Kidney (tissue), 14 donors: ENCODE measurements around the gene PIGU. TPM values are rescaled to one million over a fixed set of nuclear protein-coding genes. Genes with fewer than 3 reads are reported as not detected.

Source experiments
- DNase-seq, 5 donors: peaks; one replicate each; pipeline ENCODE4 v3.0.0-alpha.2; 2013 to 2020
- FAIRE-seq: peaks from 2 replicates; lab custom pipeline; 2012; peaks lifted over from hg19 to GRCh38; lab: Jason Lieb, UNC
- H3K27ac ChIP-seq, 2 donors: one replicate each; pipeline ENCODE4 v1.7.0; 2013; ENCODE audit warnings: low read depth in 2 of 2, low read length in 2 of 2, inconsistent platforms in 1 of 2
- H3K27me3 ChIP-seq: one replicate; pipeline ENCODE4 v1.7.1; 2013; ENCODE audit warnings: low read length, inconsistent platforms; ENCODE audit not compliant: control insufficient read depth, insufficient read depth
- H3K36me3 ChIP-seq, 3 donors: one replicate each; pipeline versions ENCODE4 v1.7.0 to v1.7.1; 2013; ENCODE audit warnings: low read length in 3 of 3, control low read depth in 1 of 3, inconsistent platforms in 1 of 3; ENCODE audit not compliant: insufficient read depth in 3 of 3, control insufficient read depth in 2 of 3
- H3K4me1 ChIP-seq, 3 donors: one replicate each; pipeline versions ENCODE4 v1.7.0 to v1.7.1; 2013; ENCODE audit warnings: low read length in 3 of 3, inconsistent platforms in 1 of 3, low read depth in 1 of 3; ENCODE audit not compliant: control insufficient read depth in 2 of 3, insufficient read depth in 2 of 3
- H3K4me3 ChIP-seq, 3 donors: one replicate each; pipeline versions ENCODE4 v1.7.0 to v1.8.1; 2013; ENCODE audit warnings: low read length in 3 of 3, control low read depth in 1 of 3, inconsistent platforms in 1 of 3
- H3K9ac ChIP-seq, 3 donors: one replicate each; pipeline versions ENCODE4 v1.7.0 to v1.7.1; 2013; ENCODE audit warnings: low read length in 3 of 3, control low read depth in 1 of 3, inconsistent platforms in 1 of 3
- H3K9me3 ChIP-seq, 3 donors: one replicate each; pipeline versions ENCODE4 v1.7.0 to v1.7.1; 2013; ENCODE audit warnings: low read length in 3 of 3, control low read depth in 1 of 3, inconsistent platforms in 1 of 3; ENCODE audit not compliant: control insufficient read depth in 2 of 3, insufficient read depth in 1 of 3
- CTCF ChIP-seq: IDR thresholded peaks from 3 replicates; pipeline ENCODE4 v1.5.1; 2012; ENCODE audit warnings: mild to moderate bottlenecking, moderate library complexity, borderline replicate concordance; ENCODE audit not compliant: insufficient read depth; ENCODE audit errors: extremely low read depth
- intact Hi-C: fragments of 100-400 bp; cut with DNase I; formaldehyde crosslinking; loops from one replicate; pipeline ENCODE4 v1.11.1; 2022
- polyA plus RNA-seq: library from polyadenylated mRNA; stranded (reverse); fragments of 350-450 nt; fragmentation: Illumina TruSeq; extraction: RNeasy Lipid Tissue Mini Kit (QIAGEN cat#74804); gene quantifications from one replicate; pipeline ENCODE4 v1.2.3, GENCODE V29; 2014; ENCODE audit warnings: low read depth, low replicate concordance; ENCODE audit not compliant: insufficient read depth
- total RNA-seq: library from RNA; stranded (reverse); fragmentation: NEBNext Ultra II Directional; extraction: Animal tissue kit (Norgen Biotek cat#: 25700); gene quantifications from one replicate; pipeline ENCODE4 v1.2.1, GENCODE V29; 2021
- donor health status: control.
- donor health status: control.
- donor health status: control.
- donor health status: control.
- donor health status: control.
- donor health status: DM: yes; HTN: yes; CAD: no.
- donor health status: Normal renal cell carcinoma (clear cell type).

Gene PIGU
- total and polyA plus RNA-seq, 2 donors from 2014 or later: 15.9 to 42.0 TPM

GRCh38 chr20:34703061-34703423 lies 26.1 kb upstream of the PIGU start:
- Histone ChIP-seq H3K4me3 (peak overlapping the region; percentile 82 to 88 (median 84)), H3K36me3 (no peaks in the 10 kb centered on the region), H3K4me1 (peaks cover 0 to 30% (median 22%) of the 10 kb centered on the region in 3 donors), H3K27me3 (no peaks in the 10 kb centered on the region), H3K9me3 (no peaks in the 10 kb centered on the region), H3K9ac (peak overlapping the region; percentile 35 to 99 (median 71)), H3K27ac (no peak overlapping the region)
- DNase-seq (no peak), FAIRE-seq (no peak)
- no peak for TF ChIP-seq CTCF
- intact Hi-C loops: no loop called here

GRCh38 chr20:34701405-34702085 lies 24.7 kb upstream of the PIGU start:
- TF ChIP-seq CTCF: no peak
- intact Hi-C loops: no loop called here
- FAIRE-seq: no peak
- H3K27ac ChIP-seq: no peak overlapping the region
- no peaks in the 10 kb centered on the region for H3K27me3 ChIP-seq
- no peak overlapping the region for H3K4me3 ChIP-seq
- H3K4me1 ChIP-seq: peaks cover 0 to 25% (median 19%) of the 10 kb centered on the region in 3 donors
- H3K36me3 ChIP-seq: no peaks in the 10 kb centered on the region
- no peaks in the 10 kb centered on the region for H3K9me3 ChIP-seq
- H3K9ac ChIP-seq: no peak overlapping the region
- no peak for DNase-seq

- Histone ChIP-seq H3K27me3 (no peaks in the 10 kb centered on the region), H3K4me1 (no peaks in the 10 kb centered on the region), H3K9ac (no peak overlapping the region), H3K9me3 (no peaks in the 10 kb centered on the region), H3K4me3 (no peak overlapping the region), H3K27ac (no peak overlapping the region), H3K36me3 (no peaks in the 10 kb centered on the region)
- FAIRE-seq (no peak), DNase-seq (no peak)
- no peak for TF ChIP-seq CTCF
- intact Hi-C loops: no loop called here
Measured at GRCh38 chr20:34693414-34693813, 16.5 kb upstream of the PIGU start.
